NCI-H748 treated with DMSO at 0.1 percent for 48 hours (cell line): ENCODE data around the gene SOCS3.

Experiments used
- DNase-seq: peaks from one replicate; lab custom pipeline; 2025; lab: John Stamatoyannopoulos, UW

The SOCS3 gene

GRCh38 chr17:78307887-78308638 lies 51.8 kb downstream of the SOCS3 start:
- no peak for DNase-seq

DNA sequence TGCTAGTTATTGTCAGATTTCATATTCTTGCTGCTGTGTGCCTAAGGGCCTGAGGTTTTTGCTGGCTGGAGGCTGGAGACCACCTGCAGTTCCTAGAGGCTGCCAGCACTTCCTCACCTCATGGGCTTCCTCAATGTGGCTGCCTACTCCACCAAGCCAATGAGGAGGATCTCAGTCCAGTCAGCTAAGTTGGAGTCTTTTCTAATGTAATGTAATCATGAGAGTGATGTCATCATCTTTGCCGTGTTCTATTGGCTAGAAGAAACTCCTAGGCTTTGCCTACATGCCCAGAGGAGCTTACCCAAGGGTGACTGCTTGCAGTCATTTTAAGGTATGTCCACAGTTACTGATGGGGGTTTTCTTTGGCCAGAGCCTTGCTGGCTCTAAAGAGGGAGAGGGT lies 53.0 kb downstream of the SOCS3 start:
- no peak for DNase-seq
